CD14-positive monocyte (primary cell): ENCODE data around the gene CMSS1. TPM values are rescaled to one million over a fixed set of nuclear protein-coding genes. Genes with fewer than 3 reads are reported as not detected.

Experiments used
- DNase-seq, 3 donors: peaks; one replicate each; pipeline ENCODE4 v3.0.0-alpha.2; 2011 to 2022
- H2AFZ ChIP-seq: 2 replicates; pipeline ENCODE4 v1.6.0; 2012; ENCODE audit warnings: mild to moderate bottlenecking, low read depth, low read length, inconsistent platforms; ENCODE audit not compliant: insufficient read depth, poor library complexity, severe bottlenecking
- H3K27ac ChIP-seq, 2 donors: 1 replicate in 1 of 2; 2 replicates in 1 of 2; pipeline ENCODE4 v1.5.1; 2012 to 2013; ENCODE audit warnings: low read length in 2 of 2, control low read depth in 1 of 2, inconsistent platforms in 1 of 2, low read depth in 1 of 2, mild to moderate bottlenecking in 1 of 2
- H3K27me3 ChIP-seq, 2 donors: one replicate each; pipeline versions ENCODE4 v1.6.0 to v1.6.1; 2011 to 2013; ENCODE audit warnings: low read length in 2 of 2; ENCODE audit not compliant: control insufficient read depth in 2 of 2, insufficient read depth in 2 of 2
- H3K36me3 ChIP-seq, 2 donors: replicated peaks in 1 of 2; 1 replicate in 1 of 2; 2 replicates in 1 of 2; pipeline versions ENCODE4 v1.5.1 to v1.6.1; 2012 to 2013; ENCODE audit warnings: low read length in 2 of 2, control low read depth in 1 of 2, inconsistent platforms in 1 of 2, mild to moderate bottlenecking in 1 of 2; ENCODE audit not compliant: insufficient read depth in 2 of 2, control insufficient read depth in 1 of 2
- H3K4me1 ChIP-seq, 2 donors: 1 replicate in 1 of 2; 2 replicates in 1 of 2; pipeline versions ENCODE4 v1.5.1 to v1.6.1; 2012 to 2013; ENCODE audit warnings: low read length in 2 of 2, control low read depth in 1 of 2, inconsistent platforms in 1 of 2, mild to moderate bottlenecking in 1 of 2, moderate library complexity in 1 of 2; ENCODE audit not compliant: insufficient read depth in 2 of 2, control insufficient read depth in 1 of 2
- H3K4me2 ChIP-seq: replicated peaks from 2 replicates; pipeline ENCODE3; 2012; ENCODE audit warnings: low read length, moderate library complexity, mild to moderate bottlenecking; ENCODE audit not compliant: poor library complexity, severe bottlenecking; ENCODE audit errors: extremely low read depth
- H3K4me3 ChIP-seq, 3 experiments: fragments of 200-600 bp in 1 of 3; sonication (generic) in 1 of 3; replicated peaks in 1 of 3; 1 replicate in 2 of 3; 2 replicates in 1 of 3; pipeline ENCODE4 v1.5.1; 2011 to 2013; ENCODE audit warnings: low read length in 3 of 3, mild to moderate bottlenecking in 3 of 3, control low read depth in 2 of 3, low read depth in 2 of 3, inconsistent platforms in 1 of 3, moderate library complexity in 1 of 3
- H3K79me2 ChIP-seq: 2 replicates; pipeline ENCODE4 v1.6.0; 2012; ENCODE audit warnings: mild to moderate bottlenecking, control low read depth, inconsistent platforms, low read length, moderate library complexity; ENCODE audit not compliant: insufficient read depth
- H3K9ac ChIP-seq: 2 replicates; pipeline ENCODE4 v1.6.0; 2017; ENCODE audit warnings: low read length, mild to moderate bottlenecking; ENCODE audit not compliant: insufficient read depth, poor library complexity, severe bottlenecking
- H3K9me3 ChIP-seq, 2 donors: replicated peaks in 1 of 2; 1 replicate in 1 of 2; 2 replicates in 1 of 2; pipeline versions ENCODE4 v1.5.1 to v1.6.1; 2012 to 2013; ENCODE audit warnings: low read length in 2 of 2, control low read depth in 1 of 2; ENCODE audit not compliant: control insufficient read depth in 1 of 2, insufficient read depth in 1 of 2
- H4K20me1 ChIP-seq: 2 replicates; pipeline ENCODE4 v1.6.0; 2012; ENCODE audit warnings: mild to moderate bottlenecking, low read length, control low read depth, moderate library complexity; ENCODE audit not compliant: insufficient read depth
- H3K27ac Mint-ChIP-seq, 7 donors: one replicate each; pipeline ENCODE4 v1.8.0; 2020; ENCODE audit warnings: mild to moderate bottlenecking in 7 of 7, mixed read lengths in 7 of 7, moderate library complexity in 6 of 7, inconsistent platforms in 2 of 7
- H3K27me3 Mint-ChIP-seq, 3 donors: one replicate each; pipeline ENCODE4 v1.8.0; 2021 to 2022; ENCODE audit warnings: low read depth in 3 of 3, mild to moderate bottlenecking in 3 of 3, mixed read lengths in 3 of 3, moderate library complexity in 3 of 3, inconsistent platforms in 1 of 3
- H3K36me3 Mint-ChIP-seq, 2 donors: one replicate each; pipeline ENCODE4 v1.8.0; 2020; ENCODE audit warnings: mixed read lengths in 2 of 2, inconsistent platforms in 1 of 2, mild to moderate bottlenecking in 1 of 2
- H3K4me1 Mint-ChIP-seq: one replicate; pipeline ENCODE4 v1.8.0; 2020; ENCODE audit warnings: mild to moderate bottlenecking, mixed read lengths
- H3K4me3 Mint-ChIP-seq, 2 donors: one replicate each; pipeline ENCODE4 v1.8.0; 2020; ENCODE audit warnings: mild to moderate bottlenecking in 2 of 2, mixed read lengths in 2 of 2, moderate library complexity in 1 of 2
- H3K9me3 Mint-ChIP-seq, 7 donors: one replicate each; pipeline ENCODE4 v1.8.0; 2020 to 2022; ENCODE audit warnings: mixed read lengths in 7 of 7, mild to moderate bottlenecking in 6 of 7, moderate library complexity in 6 of 7, inconsistent platforms in 2 of 7
- CTCF ChIP-seq: fragments of 200-600 bp; IDR thresholded peaks from one replicate; pipeline ENCODE4 v1.8.0; 2022; ENCODE audit warnings: antibody characterized with exemption, mild to moderate bottlenecking
- intact Hi-C, 2 donors: fragments of 100-400 bp; cut with micrococcal nuclease; formaldehyde crosslinking; loops; one replicate each; pipeline versions ENCODE4 v1.15.0 to v1.15.1; 2023
- polyA plus RNA-seq, 3 donors: library from polyadenylated mRNA; depleted of rRNA in 1 of 3; unstranded in 2 of 3; stranded (reverse) in 1 of 3; fragments of 300-500 nt in 2 of 3; fragments of >200 nt in 1 of 3; fragmentation: Illumina TruSeq in 2 of 3; gene quantifications; 1 replicate in 2 of 3; 2 replicates in 1 of 3; pipeline ENCODE4 v1.2.3, GENCODE V29; 2012 to 2021

CMSS1 gene
- polyA plus RNA-seq, 3 donors = 1.1 to 3.6 (median 2.2) TPM

- H3K27me3 Mint-ChIP-seq = no peaks in the 10 kb centered on the region
- H4K20me1 ChIP-seq = no peaks in the 10 kb centered on the region
- no peak for DNase-seq
- H3K36me3 ChIP-seq = no peaks in the 10 kb centered on the region
- no peaks in the 10 kb centered on the region for H3K79me2 ChIP-seq
- peaks cover 0 to 4% of the 10 kb centered on the region in 2 donors for H3K36me3 Mint-ChIP-seq
- TF ChIP-seq CTCF = no peak
- H3K9me3 ChIP-seq = no peaks in the 10 kb centered on the region
- no peak overlapping the region for H3K4me3 ChIP-seq
- H3K27ac Mint-ChIP-seq = no peak overlapping the region
- H3K9me3 Mint-ChIP-seq = peaks cover 0 to 3% (median 0%) of the 10 kb centered on the region in 7 donors
- no peak overlapping the region for H3K27ac ChIP-seq
- H2AFZ ChIP-seq = no peak overlapping the region
- intact Hi-C loops = no loop called here
- H3K4me1 ChIP-seq = peaks cover 8 to 10% of the 10 kb centered on the region in 2 donors
- peaks cover 11% of the 10 kb centered on the region for H3K4me1 Mint-ChIP-seq
- no peak overlapping the region for H3K4me2 ChIP-seq
- no peaks in the 10 kb centered on the region for H3K27me3 ChIP-seq
- H3K4me3 Mint-ChIP-seq = no peak overlapping the region
- no peak overlapping the region for H3K9ac ChIP-seq
These were observed 101.1 kb downstream of the CMSS1 start for GRCh38 chr3:99918715-99919114.

GRCh38 chr3:99919694-99920093 lies 102.0 kb downstream of the CMSS1 start:
- TF ChIP-seq CTCF = no peak
- Mint-ChIP-seq H3K27me3 (no peaks in the 10 kb centered on the region), H3K4me3 (no peak overlapping the region), H3K9me3 (peaks cover 0 to 3% (median 0%) of the 10 kb centered on the region in 7 donors), H3K27ac (peak overlapping the region in 1 of 7 donors; percentile 17), H3K36me3 (peaks cover 0 to 4% of the 10 kb centered on the region in 2 donors), H3K4me1 (peaks cover 11% of the 10 kb centered on the region)
- Histone ChIP-seq H4K20me1 (no peaks in the 10 kb centered on the region), H3K79me2 (no peaks in the 10 kb centered on the region), H3K36me3 (no peaks in the 10 kb centered on the region), H2AFZ (no peak overlapping the region), H3K4me2 (no peak overlapping the region), H3K27me3 (no peaks in the 10 kb centered on the region), H3K9ac (no peak overlapping the region), H3K27ac (no peak overlapping the region), H3K4me1 (peaks cover 8 to 10% of the 10 kb centered on the region in 2 donors), H3K9me3 (no peaks in the 10 kb centered on the region), H3K4me3 (no peak overlapping the region)
- intact Hi-C loops = no loop called here
- DNase-seq = no peak
